Activated naive CD4-positive, alpha-beta T cell treated with anti-CD3 and anti-CD28 coated beads for 36 hours (primary cell): ENCODE results near the gene LYRM7. TPM values are rescaled to one million over a fixed set of nuclear protein-coding genes. Genes with fewer than 3 reads are reported as not detected.
A peak's percentile ranks its signal among the peaks of the same experiment; 100 is the strongest.

Source experiments
- CTCF ChIA-PET: fragments of 350-600 bp; sonication (Branson Sonifier 250); formaldehyde crosslinking; loops from one replicate; lab custom pipeline; 2021; ENCODE audit warnings: antibody characterized with exemption; lab: Charles Lee
- DNase-seq: peaks from one replicate; pipeline ENCODE4 v3.0.0-alpha.2; 2020
- H3K27ac Mint-ChIP-seq: one replicate; pipeline ENCODE4 v1.8.0; 2021; ENCODE audit warnings: mild to moderate bottlenecking, mixed read lengths
- H3K27me3 Mint-ChIP-seq: one replicate; pipeline ENCODE4 v1.8.0; 2021; ENCODE audit warnings: low read depth, mixed read lengths
- H3K36me3 Mint-ChIP-seq: one replicate; pipeline ENCODE4 v1.8.0; 2021; ENCODE audit warnings: low read depth, mixed read lengths
- H3K4me1 Mint-ChIP-seq: one replicate; pipeline ENCODE4 v1.8.0; 2021; ENCODE audit warnings: low read depth, mixed read lengths
- H3K4me3 Mint-ChIP-seq: one replicate; pipeline ENCODE4 v1.8.0; 2021; ENCODE audit warnings: mild to moderate bottlenecking, moderate library complexity, mixed read lengths
- H3K9me3 Mint-ChIP-seq: one replicate; pipeline ENCODE4 v1.8.0; 2021; ENCODE audit warnings: mixed read lengths
- intact Hi-C: fragments of 100-400 bp; cut with micrococcal nuclease; formaldehyde crosslinking; loops from one replicate; pipeline ENCODE4 v1.15.1; 2023
- total RNA-seq, 2 experiments: library from RNA; stranded (reverse); gene quantifications; one replicate each; pipeline ENCODE4 v1.2.3, GENCODE V29; 2021

The LYRM7 gene
- total RNA-seq, 2 experiments from 2014 or later, result 14.6 to 15.0 TPM

- Mint-ChIP-seq H3K4me1 (peaks cover 31% of the 10 kb centered on the region), H3K27me3 (no peaks in the 10 kb centered on the region), H3K9me3 (no peaks in the 10 kb centered on the region), H3K4me3 (no peak overlapping the region), H3K27ac (no peak overlapping the region), H3K36me3 (no peaks in the 10 kb centered on the region)
- DNase-seq, result no peak
- intact Hi-C loops, result loop anchor here (1.0 kb wide), 3 partner anchors 15 to 30 kb away; no protein-coding TSS in a partner anchor
- CTCF ChIA-PET, result interaction anchor here (0.6 to 1.4 kb wide), 3 partner anchors 9 to 26 kb away, joined by 3 read pairs; no protein-coding TSS in a partner anchor
These were observed 53.1 kb downstream of the LYRM7 start for GRCh38 chr5:131223751-131224386.

DNA sequence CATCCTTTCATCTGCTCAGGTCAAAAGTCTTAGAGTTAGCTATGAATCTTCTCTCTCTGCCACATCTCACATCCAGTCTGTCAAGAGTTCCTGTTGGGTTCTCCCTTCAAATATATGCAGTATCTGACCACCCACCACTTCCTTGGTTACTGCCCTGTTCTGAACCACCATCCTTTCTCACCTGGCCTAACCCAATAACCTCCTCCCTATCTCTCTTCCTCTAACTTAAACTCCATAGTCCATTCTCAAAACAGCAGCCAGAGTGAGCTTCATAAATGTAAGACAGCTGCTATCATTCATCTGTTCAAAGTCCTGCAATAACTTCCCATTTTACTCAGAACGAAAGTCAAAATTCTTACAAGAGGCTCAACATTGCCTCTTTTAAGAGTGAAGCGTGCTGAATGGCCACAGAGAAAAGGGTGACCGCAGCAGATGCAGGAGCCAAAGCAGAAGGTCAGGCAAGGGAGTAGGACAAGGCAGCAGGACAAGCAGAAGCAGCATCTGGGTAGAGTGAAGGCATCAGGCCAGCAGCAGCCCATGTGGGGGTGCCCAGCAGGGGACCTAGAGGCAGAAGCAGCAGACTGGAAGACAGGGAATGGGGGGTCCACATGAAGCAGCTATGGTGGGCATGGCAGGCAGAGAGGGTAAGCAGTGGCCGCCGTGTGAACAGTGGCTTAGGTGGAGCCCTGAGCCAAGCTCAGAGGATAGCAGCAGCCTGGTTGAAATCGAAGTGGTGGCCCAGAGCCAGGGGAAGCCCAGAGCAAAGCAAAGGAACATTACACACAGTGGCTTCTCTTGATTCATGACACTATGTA lies 53.9 kb downstream of the LYRM7 start:
- no peaks in the 10 kb centered on the region for H3K36me3 Mint-ChIP-seq
- CTCF ChIA-PET, result interaction anchor here (0.6 kb wide), 1 partner anchor 8 kb away, joined by 3 read pairs; no protein-coding TSS in a partner anchor
- no peak overlapping the region for H3K27ac Mint-ChIP-seq
- intact Hi-C loops, result loop anchor here (1.0 kb wide), 3 partner anchors 15 to 30 kb away; no protein-coding TSS in a partner anchor
- no peak overlapping the region for H3K4me3 Mint-ChIP-seq
- H3K27me3 Mint-ChIP-seq, result no peaks in the 10 kb centered on the region
- no peaks in the 10 kb centered on the region for H3K9me3 Mint-ChIP-seq
- peak; percentile 30 for DNase-seq
- peaks cover 27% of the 10 kb centered on the region for H3K4me1 Mint-ChIP-seq

DNA sequence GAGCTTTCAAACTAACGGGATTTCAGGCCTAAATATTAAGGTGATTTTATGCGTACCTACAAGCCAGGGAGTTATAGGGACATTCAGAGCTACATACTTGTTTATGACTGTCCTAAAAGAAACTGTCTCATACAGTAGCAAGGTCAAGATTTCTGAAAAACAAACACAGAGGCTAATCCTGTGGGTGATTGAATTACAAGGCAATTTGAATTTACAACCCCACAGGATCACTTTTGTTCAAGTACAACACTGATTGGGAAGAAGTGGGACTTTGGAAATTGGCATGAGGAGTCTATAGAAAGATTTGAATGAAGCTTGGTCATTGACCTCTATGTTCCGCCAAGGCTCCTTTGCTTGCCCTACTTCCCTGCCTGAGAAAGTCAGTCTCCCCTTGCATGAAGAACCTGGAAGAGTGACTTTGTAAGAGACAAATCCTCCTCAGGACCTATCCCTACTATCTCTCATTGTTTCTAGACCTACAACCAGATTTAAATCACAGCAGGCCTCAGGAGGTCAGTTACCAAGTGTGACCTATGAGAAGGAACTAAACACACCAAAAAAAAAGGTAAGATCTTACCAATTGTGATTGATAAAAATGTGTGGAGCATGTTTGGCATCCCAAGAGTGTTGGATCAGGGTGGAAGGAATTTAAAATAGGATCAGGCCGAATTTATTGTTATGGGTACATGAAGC lies 54.7 kb downstream of the LYRM7 start:
- Mint-ChIP-seq H3K4me3 (no peak overlapping the region), H3K27ac (no peak overlapping the region), H3K4me1 (peaks cover 32% of the 10 kb centered on the region), H3K9me3 (no peaks in the 10 kb centered on the region), H3K36me3 (no peaks in the 10 kb centered on the region), H3K27me3 (no peaks in the 10 kb centered on the region)
- no peak for DNase-seq
- CTCF ChIA-PET, result no interaction called here
- intact Hi-C loops, result no loop called here

DNA sequence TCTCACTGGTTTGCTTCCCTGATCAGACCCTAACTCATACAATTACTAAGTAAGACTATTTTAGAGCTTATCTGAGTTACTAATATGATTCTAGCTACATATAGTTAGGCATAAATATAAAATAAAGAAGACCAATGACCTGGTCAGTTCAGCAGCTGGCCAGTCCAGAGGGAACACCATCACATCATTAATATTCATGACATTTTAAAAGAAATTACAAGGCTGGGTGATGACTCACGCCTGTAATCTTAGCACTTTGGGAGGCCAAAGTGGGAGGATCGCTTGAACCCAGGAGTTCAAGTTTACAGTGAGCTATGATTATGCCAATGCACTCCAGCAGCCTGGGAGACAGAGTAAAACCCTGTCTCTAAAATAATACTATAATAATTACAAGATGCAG lies 56.2 kb downstream of the LYRM7 start:
- no peaks in the 10 kb centered on the region for H3K36me3 Mint-ChIP-seq
- H3K4me3 Mint-ChIP-seq, result no peak overlapping the region
- CTCF ChIA-PET, result interaction anchor here (0.6 kb wide), 1 partner anchor 29 kb away, joined by 3 read pairs; no protein-coding TSS in a partner anchor
- H3K27ac Mint-ChIP-seq, result no peak overlapping the region
- intact Hi-C loops, result no loop called here
- no peaks in the 10 kb centered on the region for H3K27me3 Mint-ChIP-seq
- no peak for DNase-seq
- H3K4me1 Mint-ChIP-seq, result peaks cover 29% of the 10 kb centered on the region
- H3K9me3 Mint-ChIP-seq, result no peaks in the 10 kb centered on the region

GRCh38 chr5:131228646-131229045 lies 57.9 kb downstream of the LYRM7 start:
- intact Hi-C loops, result no loop called here
- H3K27ac Mint-ChIP-seq, result no peak overlapping the region
- CTCF ChIA-PET, result no interaction called here
- no peaks in the 10 kb centered on the region for H3K27me3 Mint-ChIP-seq
- no peaks in the 10 kb centered on the region for H3K9me3 Mint-ChIP-seq
- no peaks in the 10 kb centered on the region for H3K36me3 Mint-ChIP-seq
- DNase-seq, result no peak
- H3K4me3 Mint-ChIP-seq, result no peak overlapping the region
- H3K4me1 Mint-ChIP-seq, result peaks cover 18% of the 10 kb centered on the region

DNA sequence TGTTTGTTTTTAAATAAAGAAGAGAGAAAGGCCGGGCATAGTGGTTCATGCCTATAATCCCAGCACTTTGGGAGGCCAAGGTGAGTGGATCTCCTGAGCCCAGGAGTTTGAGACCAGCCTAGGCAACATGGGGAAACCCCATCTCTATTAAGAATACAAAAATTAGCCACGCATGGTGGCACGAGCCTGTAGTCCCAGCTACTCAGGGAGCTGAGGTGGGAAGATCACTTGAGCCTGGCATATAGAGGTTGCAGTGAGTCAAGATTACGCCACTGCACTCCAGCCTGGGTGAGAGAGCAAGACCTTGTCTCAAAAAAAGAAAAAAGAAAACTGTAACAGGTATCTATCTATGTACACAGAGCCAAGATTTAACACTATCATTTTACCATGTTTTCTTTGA lies 58.9 kb downstream of the LYRM7 start:
- no peak overlapping the region for H3K27ac Mint-ChIP-seq
- no peaks in the 10 kb centered on the region for H3K27me3 Mint-ChIP-seq
- DNase-seq, result no peak
- H3K4me3 Mint-ChIP-seq, result no peak overlapping the region
- H3K9me3 Mint-ChIP-seq, result no peaks in the 10 kb centered on the region
- intact Hi-C loops, result no loop called here
- H3K4me1 Mint-ChIP-seq, result peaks cover 18% of the 10 kb centered on the region
- H3K36me3 Mint-ChIP-seq, result no peaks in the 10 kb centered on the region
- CTCF ChIA-PET, result interaction anchor here (0.7 kb wide), 1 partner anchor 15 kb away, joined by 3 read pairs; no protein-coding TSS in a partner anchor

GRCh38 chr5:131230406-131230805 lies 59.7 kb downstream of the LYRM7 start:
- Mint-ChIP-seq H3K4me3 (no peak overlapping the region), H3K27ac (no peak overlapping the region), H3K9me3 (no peaks in the 10 kb centered on the region), H3K4me1 (peaks cover 18% of the 10 kb centered on the region), H3K36me3 (no peaks in the 10 kb centered on the region), H3K27me3 (no peaks in the 10 kb centered on the region)
- intact Hi-C loops, result no loop called here
- no peak for DNase-seq
- CTCF ChIA-PET, result no interaction called here

GRCh38 chr5:131239686-131240085 lies 68.9 kb downstream of the LYRM7 start:
- intact Hi-C loops, result no loop called here
- CTCF ChIA-PET, result interaction anchor here (1.1 to 1.9 kb wide), 2 partner anchors 30 to 36 kb away, joined by 3 to 4 read pairs; no protein-coding TSS in a partner anchor
- Mint-ChIP-seq H3K9me3 (no peaks in the 10 kb centered on the region), H3K4me3 (no peak overlapping the region), H3K27me3 (no peaks in the 10 kb centered on the region), H3K4me1 (peaks cover 15% of the 10 kb centered on the region), H3K36me3 (no peaks in the 10 kb centered on the region), H3K27ac (no peak overlapping the region)
- no peak for DNase-seq

- peaks cover 16% of the 10 kb centered on the region for H3K4me1 Mint-ChIP-seq
- H3K36me3 Mint-ChIP-seq, result peaks cover 1% of the 10 kb centered on the region
- H3K4me3 Mint-ChIP-seq, result no peak overlapping the region
- H3K27ac Mint-ChIP-seq, result no peak overlapping the region
- CTCF ChIA-PET, result no interaction called here
- intact Hi-C loops, result loop anchor here (1.0 kb wide), 3 partner anchors 9 to 33 kb away; no protein-coding TSS in a partner anchor
- H3K9me3 Mint-ChIP-seq, result peaks cover 4% of the 10 kb centered on the region
- peak; percentile 38 for DNase-seq
- no peaks in the 10 kb centered on the region for H3K27me3 Mint-ChIP-seq
These were observed 72.0 kb downstream of the LYRM7 start for GRCh38 chr5:131242728-131243255.

- peaks cover 1% of the 10 kb centered on the region for H3K36me3 Mint-ChIP-seq
- H3K4me1 Mint-ChIP-seq, result peaks cover 28% of the 10 kb centered on the region
These were observed 74.6 kb downstream of the LYRM7 start for GRCh38 chr5:131245312-131245711.

DNA sequence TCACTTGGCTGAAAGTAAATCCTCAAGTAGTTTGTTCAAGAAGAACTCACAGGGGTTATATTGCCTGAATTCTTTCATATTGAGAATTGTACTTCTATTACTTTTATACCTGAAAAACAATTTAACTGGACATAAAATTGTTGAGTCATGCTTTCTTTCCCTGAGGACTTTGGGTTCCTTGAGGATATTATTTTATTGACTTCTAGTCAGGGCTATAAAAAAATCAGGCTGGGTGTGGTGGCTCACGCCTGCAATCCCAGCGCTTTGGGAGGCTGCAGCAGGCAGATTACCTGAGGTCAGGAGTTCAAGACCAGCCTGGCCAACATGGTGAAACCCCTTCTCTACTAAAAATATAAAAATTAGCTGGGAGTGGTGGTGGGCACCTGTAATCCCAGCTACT lies 75.2 kb downstream of the LYRM7 start:
- Mint-ChIP-seq H3K27me3 (no peaks in the 10 kb centered on the region), H3K4me1 (peaks cover 33% of the 10 kb centered on the region), H3K27ac (no peak overlapping the region), H3K4me3 (no peak overlapping the region), H3K9me3 (peaks cover 4% of the 10 kb centered on the region), H3K36me3 (peaks cover 1% of the 10 kb centered on the region)
- CTCF ChIA-PET, result no interaction called here
- DNase-seq, result no peak
- intact Hi-C loops, result no loop called here

More at GRCh38 chr5:131245312-131245711, 74.6 kb downstream of the LYRM7 start:
- Mint-ChIP-seq H3K27ac (no peak overlapping the region), H3K4me3 (no peak overlapping the region), H3K27me3 (no peaks in the 10 kb centered on the region), H3K9me3 (peaks cover 4% of the 10 kb centered on the region)
- intact Hi-C loops, result no loop called here
- no peak for DNase-seq
- CTCF ChIA-PET, result no interaction called here

DNA sequence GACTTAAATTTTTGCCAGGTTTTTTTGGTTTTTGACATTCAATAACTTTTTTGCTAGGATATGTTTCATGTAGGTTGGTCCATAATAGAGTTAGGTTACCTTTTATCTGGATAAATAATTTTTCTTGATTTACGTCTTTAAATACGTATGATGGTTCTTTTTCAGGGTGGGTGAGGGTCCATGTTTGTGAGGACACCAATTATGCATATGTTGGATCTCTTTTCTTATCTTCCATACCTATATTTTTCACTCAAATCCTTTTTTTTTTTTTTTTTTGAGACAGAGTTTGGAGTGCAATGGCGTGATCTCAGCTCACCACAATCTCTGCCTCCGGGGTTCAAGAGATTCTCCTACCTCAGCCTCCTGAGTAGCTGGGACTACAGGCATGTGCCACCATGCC lies 75.8 kb downstream of the LYRM7 start:
- intact Hi-C loops, result no loop called here
- no peak overlapping the region for H3K4me3 Mint-ChIP-seq
- peaks cover 4% of the 10 kb centered on the region for H3K9me3 Mint-ChIP-seq
- no peak overlapping the region for H3K27ac Mint-ChIP-seq
- H3K27me3 Mint-ChIP-seq, result no peaks in the 10 kb centered on the region
- CTCF ChIA-PET, result no interaction called here
- H3K4me1 Mint-ChIP-seq, result peaks cover 38% of the 10 kb centered on the region
- no peak for DNase-seq
- peaks cover 1% of the 10 kb centered on the region for H3K36me3 Mint-ChIP-seq
